ENCODE measurements around the gene C19orf47.
"Not testable (repeated sequence)": the region's sequence is repeated elsewhere in the genome, so short reads cannot be mapped to it uniquely, and the experiment has no call there.

C19orf47 gene

DNA sequence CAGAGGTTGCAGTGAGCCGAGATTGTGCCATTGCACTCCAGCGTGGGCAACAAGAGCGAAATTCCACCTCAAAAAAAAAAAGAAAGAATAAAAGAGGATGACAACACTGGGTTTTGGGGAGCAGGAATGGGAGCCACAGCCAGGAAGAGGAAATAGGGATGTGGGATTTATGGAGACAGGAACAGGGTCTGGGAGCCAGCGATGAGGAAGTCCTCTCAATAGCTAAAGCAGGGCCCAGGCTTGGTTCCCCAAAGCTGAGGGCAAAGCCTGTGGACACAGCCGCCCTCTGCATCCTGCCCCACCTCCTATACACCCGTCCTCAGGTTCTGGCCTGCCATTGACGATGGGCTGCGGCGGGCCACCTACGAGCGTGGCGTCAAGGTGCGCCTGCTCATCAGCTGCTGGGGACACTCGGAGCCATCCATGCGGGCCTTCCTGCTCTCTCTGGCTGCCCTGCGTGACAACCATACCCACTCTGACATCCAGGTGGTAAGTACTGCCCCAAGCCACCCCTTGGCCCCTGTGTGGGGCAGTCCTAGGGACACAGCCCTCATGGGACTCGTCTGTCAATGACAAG, 28.2 kb upstream of the C19orf47 start:
- no peak for DNase-seq (ENCODE audit: low read depth)

DNA sequence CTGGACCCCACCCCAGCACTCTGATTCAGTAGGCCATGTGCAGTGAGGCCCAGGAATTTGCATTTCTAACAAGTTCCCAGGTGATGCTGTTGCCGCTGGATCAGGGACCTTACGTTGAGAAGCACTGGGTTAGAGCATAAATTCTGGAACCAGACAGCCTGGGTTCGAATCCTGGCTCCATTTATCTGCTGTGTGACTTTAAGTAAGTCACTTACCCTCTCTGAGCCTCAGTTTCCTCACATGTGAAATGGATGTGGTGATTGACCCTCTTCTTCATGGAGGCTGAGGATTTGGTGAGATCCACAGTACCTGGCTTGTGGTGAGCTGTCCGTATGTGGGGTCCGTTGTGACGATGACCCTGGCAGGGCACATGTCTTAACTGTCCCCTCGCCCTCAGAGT, 25.9 kb upstream of the C19orf47 start:
- no peak for DNase-seq (ENCODE audit: low read depth)

DNA sequence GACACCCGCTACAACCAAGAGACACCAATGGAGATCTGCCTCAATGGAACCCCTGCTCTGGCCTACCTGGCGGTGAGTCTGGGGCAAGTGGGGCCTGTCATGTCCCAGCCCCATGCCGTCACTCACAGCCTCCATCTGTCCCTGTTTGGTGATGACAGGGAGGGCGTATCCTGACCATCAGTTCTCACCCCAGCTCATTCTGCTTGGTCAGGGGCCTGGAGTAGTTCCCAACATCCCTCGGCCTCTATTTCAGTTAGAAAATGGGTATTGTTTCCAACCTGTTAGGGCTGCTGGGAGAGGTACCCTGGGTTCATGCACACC, 23.6 kb upstream of the C19orf47 start:
- DNase-seq (ENCODE audit: low read depth) = no peak

DNA sequence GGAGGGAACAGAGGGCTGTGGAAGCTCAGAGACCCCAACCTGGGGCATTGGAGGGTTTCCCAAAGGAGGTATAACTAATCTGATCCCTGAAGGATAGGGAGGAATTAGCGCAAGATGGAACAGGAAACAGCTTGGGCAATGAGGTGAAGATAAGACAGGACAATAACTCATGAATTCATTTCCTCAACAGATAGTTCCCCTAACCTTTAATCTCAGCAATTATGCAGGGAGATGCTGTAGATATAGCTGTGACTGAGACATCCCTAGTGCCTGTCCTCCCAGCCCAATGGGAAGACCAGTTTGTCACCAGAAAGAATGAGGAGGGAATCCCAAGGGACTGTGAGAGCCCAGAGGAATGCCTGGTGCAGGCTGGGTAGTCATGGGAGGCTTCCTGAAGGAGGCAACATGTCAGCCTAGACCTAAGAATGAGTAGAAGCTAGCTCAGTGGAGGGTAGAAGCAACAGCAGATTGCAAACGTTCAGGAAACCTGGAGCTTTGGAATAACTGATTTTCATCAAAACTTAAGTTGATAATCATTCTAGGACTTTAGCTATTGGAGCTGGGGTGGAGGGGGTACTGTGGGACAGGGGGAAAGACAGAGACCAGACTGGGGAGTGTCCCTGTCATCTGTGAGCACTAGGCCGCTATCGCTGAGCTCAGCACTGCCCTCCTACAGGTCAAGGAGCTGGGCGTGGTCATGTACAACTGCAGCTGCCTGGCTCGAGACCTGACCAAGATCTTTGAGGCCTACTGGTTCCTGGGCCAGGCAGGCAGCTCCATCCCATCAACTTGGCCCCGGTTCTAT, 23.0 kb upstream of the C19orf47 start:
- no peak for DNase-seq (ENCODE audit: low read depth)

GRCh38 chr19:40370253-40370652, 22.1 kb upstream of the C19orf47 start:
- DNase-seq (ENCODE audit: low read depth) = not testable (repeated sequence)

GRCh38 chr19:40369797-40370196, 21.6 kb upstream of the C19orf47 start:
- DNase-seq (ENCODE audit: low read depth) = no peak

DNA sequence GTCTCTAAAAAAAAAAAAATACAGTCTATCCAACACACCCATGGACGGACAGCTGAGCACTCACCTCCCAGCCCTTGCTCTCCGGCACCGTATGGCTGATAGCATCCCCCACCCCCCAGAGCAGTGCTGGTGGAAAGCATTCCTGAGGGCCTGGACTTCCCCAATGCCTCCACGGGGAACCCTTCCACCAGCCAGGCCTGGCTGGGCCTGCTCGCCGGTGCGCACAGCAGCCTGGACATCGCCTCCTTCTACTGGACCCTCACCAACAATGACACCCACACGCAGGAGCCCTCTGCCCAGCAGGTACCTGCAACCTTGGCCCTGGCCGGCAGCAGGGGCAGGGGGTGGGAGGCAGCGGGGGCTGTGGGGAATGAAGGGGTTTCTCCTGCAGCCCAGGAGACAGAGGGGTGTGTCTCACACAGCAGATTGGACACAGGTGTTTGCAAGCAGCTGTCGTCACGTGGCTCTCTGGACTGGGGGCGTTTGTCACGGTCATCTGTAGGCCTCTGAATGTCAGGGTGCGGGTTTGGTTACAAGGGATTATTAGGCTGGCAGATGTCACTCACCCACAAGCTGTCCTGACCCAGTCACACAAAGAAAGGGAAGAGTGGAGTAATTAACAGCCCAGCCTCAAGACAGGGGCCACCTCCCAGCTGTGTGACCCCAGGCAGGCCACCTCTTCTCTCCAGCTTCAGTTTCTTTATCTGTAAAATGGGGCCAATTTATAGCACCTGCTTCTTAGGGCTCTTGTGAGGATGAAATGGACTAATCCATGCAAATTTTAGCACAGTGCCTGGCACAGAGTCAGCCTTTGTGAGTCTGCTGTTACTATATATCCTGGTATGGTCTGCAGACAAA, 19.6 kb upstream of the C19orf47 start:
- no peak for DNase-seq (ENCODE audit: low read depth)

GRCh38 chr19:40366697-40367561, 18.7 kb upstream of the C19orf47 start:
- no peak for DNase-seq (ENCODE audit: low read depth)

- DNase-seq (ENCODE audit: low read depth) = no peak
These were observed 17.6 kb upstream of the C19orf47 start for GRCh38 chr19:40365613-40366401.

- no peak for DNase-seq (ENCODE audit: low read depth)
These were observed 16.8 kb upstream of the C19orf47 start for GRCh38 chr19:40365010-40365409.

GRCh38 chr19:40363069-40363468, 14.9 kb upstream of the C19orf47 start:
- no peak for DNase-seq (ENCODE audit: low read depth)

DNA sequence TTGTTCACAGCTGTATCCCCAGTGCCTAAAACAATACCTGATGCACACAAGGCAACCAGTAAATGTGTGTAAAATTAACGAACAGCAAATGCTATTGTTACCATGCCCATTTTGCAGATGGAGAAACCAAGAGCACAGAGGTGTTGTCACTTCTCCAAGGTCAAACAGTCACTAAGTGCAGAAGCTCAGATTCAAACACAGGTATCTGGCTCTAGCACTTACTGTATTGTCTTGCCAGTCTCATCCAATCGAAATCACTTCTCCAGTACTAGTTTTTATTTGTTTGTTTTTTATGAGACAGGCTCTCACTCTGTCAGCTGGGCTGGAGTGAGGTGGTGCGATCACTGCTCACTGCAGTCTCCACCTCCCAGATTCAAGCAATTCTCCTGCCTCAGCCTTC, 14.0 kb upstream of the C19orf47 start:
- no peak for DNase-seq (ENCODE audit: low read depth)

DNA sequence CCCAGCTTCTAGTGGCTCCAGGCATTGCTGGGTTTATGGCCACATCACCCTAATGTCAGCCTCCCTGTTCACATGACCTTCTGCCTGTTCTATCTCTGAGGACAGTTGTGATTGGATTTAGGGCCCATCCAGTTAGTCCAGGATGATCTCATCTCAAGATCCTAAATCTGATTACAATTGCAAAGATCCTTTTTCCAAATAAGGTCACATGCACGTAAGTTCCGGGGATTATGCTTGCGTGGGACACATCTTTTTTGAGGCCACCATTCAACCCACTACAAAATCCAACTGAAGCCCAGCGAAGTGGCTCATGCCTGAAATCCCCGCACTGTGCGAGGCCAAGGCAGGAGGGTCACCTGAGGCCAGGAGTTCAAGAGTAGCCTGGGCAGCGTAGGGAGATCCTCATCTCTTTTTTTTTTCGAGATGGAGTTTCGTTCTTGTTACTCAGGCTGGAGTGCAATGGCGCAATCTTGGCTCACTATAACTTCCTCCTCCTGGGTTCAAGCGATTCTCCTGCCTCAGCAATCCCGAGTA, 12.6 kb upstream of the C19orf47 start:
- DNase-seq (ENCODE audit: low read depth) = no peak

GRCh38 chr19:40360020-40360707, 12.0 kb upstream of the C19orf47 start:
- no peak for DNase-seq (ENCODE audit: low read depth)

GRCh38 chr19:40358773-40359172, 10.6 kb upstream of the C19orf47 start:
- DNase-seq (ENCODE audit: low read depth) = no peak

- no peak for DNase-seq (ENCODE audit: low read depth)
These were observed 9.4 kb upstream of the C19orf47 start for GRCh38 chr19:40357640-40358039.

GRCh38 chr19:40356681-40357595, 8.7 kb upstream of the C19orf47 start:
- DNase-seq (ENCODE audit: low read depth) = no peak

- no peak for DNase-seq (ENCODE audit: low read depth)
These were observed 7.9 kb upstream of the C19orf47 start for GRCh38 chr19:40355975-40356680.

Data from T-helper 22 cell (primary cell).